ENCODE results near the gene PRDX4.
"Not testable (repeated sequence)": the region's sequence is repeated elsewhere in the genome, so short reads cannot be mapped to it uniquely, and the experiment has no call there.

The PRDX4 gene

GRCh38 chrX:23667239-23668177 lies at the start of gene PRDX4:
PRDX4 (plus strand) TSS chrX:23667493; CDS start chrX:23667571, 78 bp downstream.
- no peak for FAIRE-seq

DNA sequence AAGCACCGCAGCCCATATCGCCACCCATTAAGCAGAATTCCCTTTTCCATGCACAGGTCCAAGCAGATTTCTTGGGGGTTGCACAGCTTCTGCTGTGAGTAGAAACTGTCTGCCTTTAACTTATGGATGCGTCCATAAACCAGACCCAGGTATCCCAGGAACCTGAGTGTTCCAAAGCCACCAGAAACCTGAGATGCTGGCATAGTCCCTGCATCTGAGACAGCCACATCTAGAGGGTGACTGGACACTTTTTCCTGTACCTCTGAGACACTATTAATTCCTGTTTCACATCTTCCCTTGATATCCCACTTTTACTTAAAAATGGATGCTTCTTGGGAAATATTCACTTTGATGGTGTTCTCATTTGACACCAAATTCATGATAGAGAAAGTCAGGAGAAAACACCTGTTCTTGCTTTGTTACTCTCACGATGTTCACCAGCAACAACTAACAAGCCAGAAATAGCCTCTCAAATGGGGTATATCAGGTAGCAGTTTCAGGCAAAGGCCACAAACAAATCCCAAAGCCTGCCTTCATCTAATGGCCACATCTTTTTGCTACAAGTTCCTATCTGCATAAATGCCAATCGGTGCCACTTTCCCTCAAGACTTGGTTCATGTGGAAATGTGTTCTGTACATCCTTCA lies 45.5 kb upstream of the PRDX4 start:
- FAIRE-seq = no peak

GRCh38 chrX:23623797-23624196 lies 43.5 kb upstream of the PRDX4 start:
- no peak for FAIRE-seq

- no peak for FAIRE-seq
These were observed 40.6 kb upstream of the PRDX4 start for GRCh38 chrX:23626651-23627050.

- FAIRE-seq = no peak
These were observed 39.2 kb upstream of the PRDX4 start for GRCh38 chrX:23628131-23628530.

- no peak for FAIRE-seq
These were observed 36.2 kb upstream of the PRDX4 start for GRCh38 chrX:23631136-23631535.

DNA sequence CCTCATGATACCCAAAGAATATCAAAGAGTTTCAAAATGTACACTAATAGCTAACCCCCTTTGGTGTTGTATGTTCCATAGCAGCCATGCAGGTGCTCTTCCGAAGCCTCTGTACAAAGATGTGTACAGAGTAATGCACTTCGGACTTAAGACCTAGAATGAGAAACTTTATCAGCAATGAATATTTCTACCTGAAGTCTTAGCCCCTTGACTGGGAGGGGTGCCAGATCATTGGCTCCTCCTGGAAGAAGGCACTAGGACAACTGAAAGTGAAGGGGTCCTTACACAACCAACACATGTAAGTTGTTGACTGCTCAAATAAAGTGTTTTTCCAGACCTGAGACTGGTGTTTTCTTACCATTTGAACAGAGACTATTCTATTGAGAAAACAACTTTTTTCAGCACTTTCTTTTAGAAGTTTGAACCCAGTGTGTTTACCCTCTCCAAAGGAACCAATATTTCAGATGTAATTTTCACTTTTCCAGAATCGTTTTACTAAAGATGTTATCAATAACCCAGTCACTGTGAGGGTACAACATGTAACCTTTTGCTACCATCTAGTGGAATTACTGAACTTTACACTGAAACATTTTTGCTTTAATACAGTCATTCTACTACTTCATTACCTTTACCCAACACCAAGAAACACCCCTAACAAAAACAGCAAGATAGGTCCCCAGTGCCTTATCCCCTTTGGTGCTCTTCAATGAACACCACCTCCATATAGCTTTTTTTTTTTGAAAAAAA lies 33.3 kb upstream of the PRDX4 start:
- peak; percentile 82 for FAIRE-seq

GRCh38 chrX:23637187-23637586 lies 30.1 kb upstream of the PRDX4 start:
- no peak for FAIRE-seq

DNA sequence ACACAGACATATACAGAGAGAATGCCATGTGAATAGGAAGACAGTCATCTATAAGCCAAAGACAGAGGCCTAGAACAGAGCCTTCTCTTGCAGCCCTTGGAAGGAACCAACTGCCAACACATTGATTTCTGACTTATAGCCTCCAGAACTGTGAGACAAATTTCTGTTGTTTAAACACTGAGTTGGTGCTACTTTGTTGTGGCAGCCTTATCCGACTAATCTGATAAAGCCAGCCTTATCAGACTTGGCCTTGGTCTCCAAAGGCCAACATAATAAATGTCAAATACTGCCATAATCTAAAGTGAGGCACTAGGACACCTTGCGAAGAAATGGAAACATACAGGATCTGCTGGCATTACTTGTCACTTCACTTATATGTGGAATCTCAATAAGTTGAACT lies 24.3 kb upstream of the PRDX4 start:
- no peak for FAIRE-seq

DNA sequence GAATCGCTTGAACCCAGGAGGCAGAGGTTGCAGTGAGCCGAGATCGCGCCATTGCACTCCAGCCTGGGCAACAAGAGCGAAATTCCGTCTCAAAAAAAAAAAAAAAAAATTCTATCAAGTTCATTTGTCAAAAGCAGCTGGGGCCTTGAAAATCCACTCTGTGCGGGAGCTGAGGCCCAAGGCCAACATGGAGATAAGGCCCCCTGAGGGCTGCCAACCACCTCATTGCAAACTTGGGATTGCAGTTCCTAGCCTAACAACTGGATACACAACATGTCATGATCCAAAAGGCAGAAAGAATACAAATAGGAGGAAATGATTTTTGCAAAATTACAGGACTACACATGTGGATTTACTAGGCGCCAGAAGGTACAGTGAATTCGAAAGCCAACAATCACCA lies 22.5 kb upstream of the PRDX4 start:
- no peak for FAIRE-seq

DNA sequence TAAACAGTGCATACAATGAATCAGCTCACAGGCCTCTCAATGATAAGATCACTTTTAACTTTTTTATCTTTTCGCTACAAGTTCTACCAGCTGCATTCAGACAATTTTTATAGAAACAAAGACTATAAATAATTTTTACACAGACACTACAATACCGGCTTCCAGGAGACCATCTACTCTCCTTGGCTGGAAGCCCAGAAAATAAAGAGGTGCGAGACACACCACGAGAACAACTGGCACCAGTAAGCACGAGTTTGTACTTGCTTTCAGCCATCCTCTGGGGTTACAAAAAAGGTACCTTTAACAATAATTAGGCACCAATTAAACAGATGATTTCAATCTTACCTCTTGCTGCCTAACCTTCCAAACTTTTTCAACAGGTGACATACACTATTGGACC lies 11.2 kb upstream of the PRDX4 start:
- no peak for FAIRE-seq

DNA sequence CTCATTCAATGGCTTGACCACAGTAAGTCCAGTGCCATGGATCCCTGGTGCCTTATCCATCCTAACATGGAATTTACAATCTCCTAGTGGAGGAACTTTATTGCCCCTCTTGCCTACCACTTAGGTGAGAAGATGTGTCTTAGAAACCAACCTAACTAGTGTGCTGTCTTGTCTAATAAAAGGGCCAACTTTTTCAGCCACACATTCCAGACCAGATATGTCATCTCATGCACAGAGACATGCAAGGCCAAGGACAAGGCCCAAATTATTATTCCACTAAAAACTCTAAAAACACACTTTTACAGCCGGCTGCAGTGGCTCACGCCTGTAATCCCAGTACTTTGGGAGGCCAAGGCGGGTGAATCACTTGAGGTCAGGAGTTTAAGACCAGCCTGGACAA lies 10.6 kb upstream of the PRDX4 start:
- FAIRE-seq = no peak

DNA sequence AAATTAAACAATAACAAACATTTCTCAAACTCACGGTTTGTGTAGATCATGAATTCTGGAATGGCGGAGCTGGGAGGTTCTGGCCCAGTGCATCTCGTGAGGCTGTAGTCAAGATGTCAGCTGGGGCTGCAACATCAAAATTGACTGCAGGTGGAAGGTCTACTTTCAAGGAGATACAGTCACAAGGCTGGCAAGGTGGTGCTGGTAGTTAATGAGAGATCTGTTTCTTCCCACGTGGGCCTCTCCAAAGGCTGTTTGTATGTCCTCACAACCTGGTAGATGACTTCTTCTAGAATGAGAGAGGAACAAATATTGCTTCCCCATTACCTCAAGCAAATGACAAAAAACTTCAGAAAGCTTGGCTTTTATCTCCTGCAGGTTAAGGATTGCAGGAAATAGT lies 8.0 kb upstream of the PRDX4 start:
- FAIRE-seq = no peak

- not testable (repeated sequence) for FAIRE-seq
These were observed 7.1 kb upstream of the PRDX4 start for GRCh38 chrX:23660083-23660765.

- FAIRE-seq = no peak
These were observed 6.5 kb upstream of the PRDX4 start for GRCh38 chrX:23660766-23661132.

GRCh38 chrX:23661671-23662070 lies 5.6 kb upstream of the PRDX4 start:
- FAIRE-seq = no peak

- FAIRE-seq = no peak
These were observed 5.1 kb upstream of the PRDX4 start for GRCh38 chrX:23662187-23662586.

DNA sequence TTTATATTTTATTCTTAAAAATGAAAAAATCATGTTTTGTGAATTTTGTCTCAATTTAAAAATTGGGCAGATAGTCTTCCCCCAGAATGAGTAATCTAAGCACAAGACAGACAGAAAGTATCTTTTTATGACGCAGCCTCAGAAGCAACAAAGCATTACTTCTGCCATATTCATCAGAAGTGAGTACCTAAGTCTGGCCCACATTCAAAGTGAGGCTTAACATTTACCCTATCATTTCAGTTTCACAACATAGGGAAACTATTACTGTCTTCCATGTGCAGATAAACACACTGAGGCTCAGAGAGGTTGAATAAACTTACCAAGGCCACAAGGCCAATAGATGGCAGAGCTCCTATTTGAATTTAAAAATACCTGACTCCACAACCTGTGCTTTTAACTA lies 4.4 kb upstream of the PRDX4 start:
- no peak for FAIRE-seq

- FAIRE-seq = no peak
These were observed 2.8 kb upstream of the PRDX4 start for GRCh38 chrX:23664496-23664895.

DNA sequence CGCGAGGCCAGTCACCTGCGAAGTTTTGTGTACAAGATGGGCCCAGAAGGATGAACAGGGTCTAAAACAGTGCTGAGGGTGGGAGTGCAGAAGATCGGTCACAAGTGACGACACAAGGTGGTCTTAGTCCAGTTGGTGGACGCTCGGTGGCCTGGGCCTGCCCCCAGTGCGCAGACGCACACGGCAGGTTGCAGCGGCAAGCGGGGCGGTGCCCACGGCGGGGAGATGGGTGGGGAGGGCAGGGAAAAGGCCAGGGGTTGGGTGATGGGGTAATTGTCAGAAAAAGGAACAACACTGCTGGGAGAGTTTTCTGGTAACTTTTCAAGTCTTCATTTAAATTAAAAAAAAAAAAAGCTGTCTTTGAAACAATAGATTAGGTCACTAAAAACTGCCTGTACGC lies 1.0 kb upstream of the PRDX4 start:
- FAIRE-seq = no peak

- FAIRE-seq = no peak
These were observed 1.0 kb downstream of the PRDX4 start for GRCh38 chrX:23668335-23668734.

GRCh38 chrX:23670528-23670927 lies 3.2 kb downstream of the PRDX4 start:
- no peak for FAIRE-seq

GRCh38 chrX:23673108-23673507 lies 5.8 kb downstream of the PRDX4 start:
- no peak for FAIRE-seq

Data from islet of Langerhans (tissue), 1 donor.